ENCODE measurements around the gene GGTA1. TPM values are rescaled to one million over a fixed set of nuclear protein-coding genes. Genes with fewer than 3 reads are reported as not detected.
"Not testable (repeated sequence)": the region's sequence is repeated elsewhere in the genome, so short reads cannot be mapped to it uniquely, and the experiment has no call there.

The GGTA1 gene
- total RNA-seq, 1 experiment from 2014 or later: not detected

- Histone ChIP-seq H4K20me1 (ENCODE audit: low read length) (no peaks in the 10 kb centered on the region), H3K79me2 (ENCODE audit: low read length) (no peaks in the 10 kb centered on the region), H3K4me2 (ENCODE audit: low read length) (no peak overlapping the region), H3K4me3 (ENCODE audit: low read length) (no peak overlapping the region), H2AFZ (ENCODE audit: low read length) (no peak overlapping the region), H3K4me1 (ENCODE audit: insufficient read depth, low read length) (no peaks in the 10 kb centered on the region), H3K9ac (ENCODE audit: low read length) (no peak overlapping the region), H3K9me2 (replicated peaks; ENCODE audit: low read length) (no peaks in the 10 kb centered on the region), H3K27ac (ENCODE audit: low read length) (no peak overlapping the region), H3K27me3 (ENCODE audit: low read length) (peaks cover 19% of the 10 kb centered on the region), H3K36me3 (ENCODE audit: low read depth, low read length) (no peaks in the 10 kb centered on the region), H3K9me3 (ENCODE audit: low read length) (no peaks in the 10 kb centered on the region), H3F3A (ENCODE audit: low read length, unreplicated experiment) (no peaks in the 10 kb centered on the region)
- DNase-seq: no peak
- no TSS peak for BruUV-seq (replicated peaks)
- no peak for ATAC-seq
- TF ChIP-seq EZH2phosphoT487 (IDR thresholded peaks at IDR 0.05; ENCODE audit: borderline replicate concordance, low read length) (no peak), EZH2 (IDR thresholded peaks at IDR 0.05; ENCODE audit: low read length, unreplicated experiment) (no peak)
- TF ChIP-seq, protein P1, sequence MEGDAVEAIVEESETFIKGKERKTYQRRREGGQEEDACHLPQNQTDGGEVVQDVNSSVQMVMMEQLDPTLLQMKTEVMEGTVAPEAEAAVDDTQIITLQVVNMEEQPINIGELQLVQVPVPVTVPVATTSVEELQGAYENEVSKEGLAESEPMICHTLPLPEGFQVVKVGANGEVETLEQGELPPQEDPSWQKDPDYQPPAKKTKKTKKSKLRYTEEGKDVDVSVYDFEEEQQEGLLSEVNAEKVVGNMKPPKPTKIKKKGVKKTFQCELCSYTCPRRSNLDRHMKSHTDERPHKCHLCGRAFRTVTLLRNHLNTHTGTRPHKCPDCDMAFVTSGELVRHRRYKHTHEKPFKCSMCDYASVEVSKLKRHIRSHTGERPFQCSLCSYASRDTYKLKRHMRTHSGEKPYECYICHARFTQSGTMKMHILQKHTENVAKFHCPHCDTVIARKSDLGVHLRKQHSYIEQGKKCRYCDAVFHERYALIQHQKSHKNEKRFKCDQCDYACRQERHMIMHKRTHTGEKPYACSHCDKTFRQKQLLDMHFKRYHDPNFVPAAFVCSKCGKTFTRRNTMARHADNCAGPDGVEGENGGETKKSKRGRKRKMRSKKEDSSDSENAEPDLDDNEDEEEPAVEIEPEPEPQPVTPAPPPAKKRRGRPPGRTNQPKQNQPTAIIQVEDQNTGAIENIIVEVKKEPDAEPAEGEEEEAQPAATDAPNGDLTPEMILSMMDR (conservative IDR thresholded peaks at IDR 0.05; ENCODE audit: low read depth, low read length): no peak
- intact Hi-C loops (cut with micrococcal nuclease): no loop called here
- ChIA-PET CTCF (no interaction called here), POLR2A (ENCODE audit: unreplicated experiment) (no interaction called here)
Measured at GRCh38 chr9:121437891-121438290, 61.8 kb downstream of the GGTA1 start.

GRCh38 chr9:121437046-121437445 lies 62.6 kb downstream of the GGTA1 start:
- BruUV-seq (replicated peaks); DNase-seq; H3K9me2 ChIP-seq (replicated peaks; ENCODE audit: low read length); H3K79me2 ChIP-seq (ENCODE audit: low read length); POLR2A ChIA-PET (ENCODE audit: unreplicated experiment); intact Hi-C loops (cut with micrococcal nuclease); H3K36me3 ChIP-seq (ENCODE audit: low read depth, low read length); H3K4me2 ChIP-seq (ENCODE audit: low read length); CTCF ChIA-PET; H2AFZ ChIP-seq (ENCODE audit: low read length); H3K9me3 ChIP-seq (ENCODE audit: low read length); H3K4me1 ChIP-seq (ENCODE audit: insufficient read depth, low read length); H3F3A ChIP-seq (ENCODE audit: low read length, unreplicated experiment); H4K20me1 ChIP-seq (ENCODE audit: low read length); ATAC-seq; H3K27ac ChIP-seq (ENCODE audit: low read length); H3K9ac ChIP-seq (ENCODE audit: low read length); H3K4me3 ChIP-seq (ENCODE audit: low read length): not testable (repeated sequence)
- peaks cover 15% of the 10 kb centered on the region; the same call in 1 of the 2 replicates for H3K27me3 ChIP-seq (ENCODE audit: low read length)

- H3K27ac ChIP-seq (ENCODE audit: low read length): no peak overlapping the region
- H4K20me1 ChIP-seq (ENCODE audit: low read length): no peaks in the 10 kb centered on the region
- intact Hi-C loops (cut with micrococcal nuclease): no loop called here
- no peak for ATAC-seq
- H3K4me3 ChIP-seq (ENCODE audit: low read length): no peak overlapping the region
- H3F3A ChIP-seq (ENCODE audit: low read length, unreplicated experiment): no peaks in the 10 kb centered on the region
- ChIA-PET CTCF (no interaction called here), POLR2A (ENCODE audit: unreplicated experiment) (no interaction called here)
- BruUV-seq (replicated peaks): no TSS peak
- H3K9me2 ChIP-seq (replicated peaks; ENCODE audit: low read length): no peaks in the 10 kb centered on the region
- H2AFZ ChIP-seq (ENCODE audit: low read length): no peak overlapping the region
- H3K9ac ChIP-seq (ENCODE audit: low read length): no peak overlapping the region
- H3K4me1 ChIP-seq (ENCODE audit: insufficient read depth, low read length): no peaks in the 10 kb centered on the region
- H3K9me3 ChIP-seq (ENCODE audit: low read length): no peaks in the 10 kb centered on the region
- TF ChIP-seq, protein P1 (conservative IDR thresholded peaks at IDR 0.05; ENCODE audit: low read depth, low read length): no peak
- no peak for TF ChIP-seq EZH2phosphoT487 (IDR thresholded peaks at IDR 0.05; ENCODE audit: borderline replicate concordance, low read length)
- TF ChIP-seq EZH2 (IDR thresholded peaks at IDR 0.05; ENCODE audit: low read length, unreplicated experiment): no peak
- H3K4me2 ChIP-seq (ENCODE audit: low read length): no peak overlapping the region
- no peaks in the 10 kb centered on the region for H3K79me2 ChIP-seq (ENCODE audit: low read length)
- H3K27me3 ChIP-seq (ENCODE audit: low read length): peaks cover 8% of the 10 kb centered on the region; the same call in 1 of the 2 replicates
- no peaks in the 10 kb centered on the region for H3K36me3 ChIP-seq (ENCODE audit: low read depth, low read length)
- no peak for DNase-seq
Measured at GRCh38 chr9:121434969-121435368, 64.7 kb downstream of the GGTA1 start.

Data from PC-3 (cell line).